CD4-positive, alpha-beta T cell treated with Interleukin-2 at 100 ng/mL for 4 hours (primary cell): ENCODE results near the gene SKIDA1.

ENCODE experiments used
- DNase-seq: peaks from one replicate; pipeline ENCODE4 v3.0.0-alpha.2; 2020; ENCODE audit warnings: low spot score

SKIDA1 gene

GRCh38 chr10:21517134-21518031, 8.1 kb downstream of the SKIDA1 start:
- DNase-seq = no peak

GRCh38 chr10:21516242-21517131, 9.0 kb downstream of the SKIDA1 start:
- peak; percentile 37 for DNase-seq

GRCh38 chr10:21515361-21516241, 9.9 kb downstream of the SKIDA1 start:
- DNase-seq = no peak

GRCh38 chr10:21514818-21515351, 10.6 kb downstream of the SKIDA1 start:
- no peak for DNase-seq

GRCh38 chr10:21514129-21514817, 11.2 kb downstream of the SKIDA1 start:
- DNase-seq = no peak

- DNase-seq = no peak
These were observed 12.1 kb downstream of the SKIDA1 start for GRCh38 chr10:21513405-21513788.

- no peak for DNase-seq
These were observed 12.7 kb downstream of the SKIDA1 start for GRCh38 chr10:21512573-21513404.

- no peak for DNase-seq
These were observed 13.4 kb downstream of the SKIDA1 start for GRCh38 chr10:21511946-21512572.

GRCh38 chr10:21511095-21511570, 14.3 kb downstream of the SKIDA1 start:
- DNase-seq = no peak

GRCh38 chr10:21510241-21511094, 15.0 kb downstream of the SKIDA1 start:
- DNase-seq = no peak

- no peak for DNase-seq
These were observed 15.9 kb downstream of the SKIDA1 start for GRCh38 chr10:21509341-21510240.

- DNase-seq = no peak
These were observed 16.7 kb downstream of the SKIDA1 start for GRCh38 chr10:21508706-21509331.

GRCh38 chr10:21507150-21507549, 18.3 kb downstream of the SKIDA1 start:
- no peak for DNase-seq

- DNase-seq = no peak
These were observed 19.1 kb downstream of the SKIDA1 start for GRCh38 chr10:21506351-21506750.

- DNase-seq = no peak
These were observed 19.7 kb downstream of the SKIDA1 start for GRCh38 chr10:21505711-21506278.

GRCh38 chr10:21503542-21503941, 21.9 kb downstream of the SKIDA1 start:
- DNase-seq = no peak

- no peak for DNase-seq
These were observed 23.1 kb downstream of the SKIDA1 start for GRCh38 chr10:21502348-21502740.
